HCEC 1CT (cell line): Measurements from ENCODE around the gene RASGEF1C.
"Not testable (repeated sequence)": the region's sequence is repeated elsewhere in the genome, so short reads cannot be mapped to it uniquely, and the experiment has no call there.

ENCODE experiments used
- DNase-seq: peaks from one replicate; pipeline ENCODE4 v3.0.0-alpha.2; 2017

Gene RASGEF1C

DNA sequence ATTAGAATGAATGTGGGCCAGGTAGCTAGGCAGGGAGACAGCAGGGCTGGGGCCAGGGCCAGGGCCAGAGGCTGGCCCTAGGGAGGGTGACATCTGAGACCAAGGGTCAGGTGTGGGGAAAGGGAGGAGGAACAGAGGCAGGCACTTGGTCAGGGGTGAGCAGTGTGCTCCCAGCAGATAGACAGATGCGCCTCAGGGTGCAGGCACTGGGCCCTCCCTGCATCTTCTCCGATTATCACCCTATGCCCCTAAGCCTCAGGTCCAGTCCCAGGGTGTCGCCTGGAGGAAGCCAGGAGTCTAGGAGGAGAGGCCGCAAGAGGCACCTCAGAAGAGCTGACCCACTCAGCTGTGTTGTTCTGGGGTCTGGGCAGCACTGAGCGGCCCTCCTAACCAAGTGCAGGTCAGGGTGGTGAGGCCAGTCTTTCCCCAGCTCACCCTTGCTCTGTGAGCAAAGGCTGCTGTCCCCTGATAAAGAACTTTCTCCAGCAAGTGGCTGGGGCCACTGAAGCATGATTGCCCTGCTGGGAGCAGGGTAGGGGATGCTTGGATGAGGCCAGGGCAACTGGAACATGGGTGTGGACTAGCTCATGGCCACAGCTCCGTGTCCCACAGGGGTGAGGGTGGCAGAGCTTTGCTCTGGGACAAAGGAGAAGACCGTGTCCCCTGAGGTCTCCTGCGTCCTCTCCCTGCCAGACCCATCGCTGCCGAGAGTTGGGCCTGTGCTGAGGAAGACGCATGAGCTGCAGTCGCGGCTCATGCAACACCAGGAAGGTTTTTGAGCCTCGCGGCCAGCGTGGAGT lies 2.1 kb upstream of the RASGEF1C start:
- DNase-seq, result no peak

- DNase-seq, result not testable (repeated sequence)
Measured at GRCh38 chr5:180210077-180210476, 1.1 kb upstream of the RASGEF1C start.

DNA sequence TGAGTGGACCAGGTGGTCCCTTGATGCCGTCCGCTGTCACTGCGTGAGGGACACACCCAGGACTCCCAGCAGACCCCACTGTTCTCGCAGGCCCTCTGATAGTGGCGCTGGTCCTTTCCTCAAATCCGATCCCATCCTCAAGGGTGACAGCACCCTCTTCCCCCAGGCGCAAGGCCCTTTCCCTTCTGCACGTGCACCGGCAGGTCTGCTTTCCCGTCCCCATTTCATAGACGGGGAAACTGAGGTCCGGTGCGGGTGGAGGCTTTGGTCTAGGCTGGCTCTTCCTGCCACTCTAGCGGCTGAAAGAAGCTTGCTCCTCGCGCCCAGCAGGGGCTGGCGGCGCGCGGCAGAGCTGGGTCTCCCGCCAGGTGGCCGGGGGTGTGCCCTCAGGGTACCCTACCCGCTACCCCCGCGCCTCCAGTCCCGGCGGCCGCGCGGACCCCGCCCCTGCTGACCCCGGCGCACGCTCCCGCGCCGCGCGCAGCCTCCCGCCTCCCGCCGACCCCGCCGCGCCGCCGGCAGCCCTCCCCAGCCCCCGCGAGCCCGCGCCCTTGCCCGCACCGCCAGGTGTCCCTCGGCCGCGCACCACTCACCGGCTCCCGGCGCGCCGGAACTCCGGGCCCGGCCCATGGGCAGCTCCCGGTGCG lies 453 bp downstream of the RASGEF1C start:
- DNase-seq, result no peak

GRCh38 chr5:180208038-180208434 lies 975 bp downstream of the RASGEF1C start:
- DNase-seq, result no peak

DNA sequence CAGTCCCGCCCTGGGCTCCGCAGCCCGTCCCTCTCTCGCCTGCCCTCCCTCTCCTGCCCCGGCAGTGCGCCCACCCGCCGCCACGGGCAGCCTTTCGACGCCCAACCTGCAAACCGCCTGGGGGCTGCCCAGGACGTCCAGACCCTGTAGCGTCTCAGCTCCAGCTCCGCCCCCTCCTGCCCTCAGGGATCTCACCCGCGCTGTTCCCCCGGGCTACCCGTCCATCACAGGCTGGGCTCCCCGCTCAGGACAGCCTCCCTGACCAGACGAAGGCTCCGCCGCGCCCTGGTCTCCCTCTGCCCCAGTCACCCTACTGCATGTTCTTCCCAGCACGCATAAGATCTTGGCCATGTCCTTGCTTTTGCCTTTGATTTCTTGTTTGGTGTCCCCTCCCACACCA lies 1.4 kb downstream of the RASGEF1C start:
- DNase-seq, result no peak

DNA sequence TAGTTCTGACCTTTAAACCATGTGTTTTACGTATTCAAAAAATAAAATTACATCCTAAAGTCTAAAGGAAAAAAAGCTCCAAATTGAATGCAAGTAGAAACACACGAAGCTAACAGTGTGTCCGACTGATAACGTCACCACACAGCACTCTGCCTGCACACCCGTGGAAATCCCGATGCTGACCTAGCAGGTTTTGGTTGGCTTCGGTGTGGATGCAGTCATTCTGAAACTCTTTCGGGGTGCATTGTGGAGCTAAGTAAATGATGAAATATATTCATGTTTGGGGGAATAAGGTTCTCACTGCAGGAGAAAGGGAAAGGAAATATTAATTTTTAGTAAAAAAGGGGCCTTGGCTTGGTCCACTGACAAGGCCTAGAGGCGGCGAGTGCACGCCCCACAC lies 2.0 kb downstream of the RASGEF1C start:
- DNase-seq, result no peak

DNA sequence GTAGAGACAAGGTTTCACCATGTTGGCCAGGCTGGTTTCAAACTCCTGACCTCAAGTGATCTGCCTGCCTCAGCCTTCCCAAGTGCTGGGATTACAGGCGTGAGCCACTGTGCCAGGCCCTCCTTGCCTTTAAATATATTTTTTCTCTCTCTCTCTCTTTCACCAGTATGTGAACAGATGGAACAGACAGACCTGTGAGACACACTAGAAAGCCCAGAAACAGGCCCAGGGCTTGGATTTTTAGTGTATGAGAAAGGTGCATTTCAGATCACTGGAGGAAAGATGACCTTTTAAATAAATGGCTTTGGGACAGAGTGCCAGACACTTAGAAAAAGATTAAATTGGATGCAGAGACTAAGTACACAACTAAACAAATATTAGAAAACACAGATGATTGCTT lies 3.1 kb downstream of the RASGEF1C start:
- no peak for DNase-seq

GRCh38 chr5:180204276-180204819 lies 4.7 kb downstream of the RASGEF1C start:
- DNase-seq, result no peak

GRCh38 chr5:180202939-180203573 lies 6.0 kb downstream of the RASGEF1C start:
- no peak for DNase-seq

DNA sequence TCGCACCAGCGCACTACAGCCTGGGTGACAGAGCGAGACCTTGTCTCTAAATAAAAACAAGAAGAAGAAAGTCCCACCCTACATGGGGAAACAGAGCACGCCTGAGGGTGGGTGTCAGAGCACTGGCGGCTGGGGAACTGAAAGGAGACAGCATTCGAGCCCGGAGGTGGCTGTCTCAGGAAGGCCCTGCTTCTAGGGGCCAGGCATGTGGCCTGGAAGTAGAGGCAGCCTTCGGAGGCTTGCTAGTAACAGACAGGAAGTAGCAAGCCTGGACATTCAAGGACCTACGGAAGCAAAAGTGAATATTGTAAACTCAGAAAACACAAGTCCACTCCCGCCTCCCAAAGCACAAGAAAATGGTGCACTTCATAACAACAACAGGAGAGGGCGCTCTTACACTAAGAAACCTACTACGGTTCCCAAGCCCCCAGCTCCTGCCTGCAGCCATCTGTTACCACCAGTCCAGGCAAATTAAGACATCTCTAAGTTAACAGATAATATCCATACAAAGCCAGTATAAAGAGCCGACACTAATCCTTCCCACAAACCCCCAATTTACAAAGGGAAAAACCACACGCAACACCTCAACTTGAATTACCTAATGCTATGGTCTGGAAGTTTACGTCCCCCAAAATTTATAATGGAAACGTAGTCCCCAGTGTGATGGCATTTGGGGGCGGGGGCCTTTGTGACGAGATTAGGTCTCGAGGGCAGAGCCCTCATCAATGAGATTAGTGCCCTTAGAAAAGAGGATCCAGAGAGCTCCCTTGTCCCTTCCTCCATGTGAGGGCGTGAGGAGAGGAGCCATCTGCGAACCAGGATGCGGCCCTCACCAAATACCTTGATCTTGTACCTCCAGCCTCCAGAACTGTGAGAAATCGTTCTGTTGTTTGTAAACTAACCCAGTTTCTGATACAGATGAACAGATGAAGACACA lies 7.7 kb downstream of the RASGEF1C start:
- DNase-seq, result no peak

DNA sequence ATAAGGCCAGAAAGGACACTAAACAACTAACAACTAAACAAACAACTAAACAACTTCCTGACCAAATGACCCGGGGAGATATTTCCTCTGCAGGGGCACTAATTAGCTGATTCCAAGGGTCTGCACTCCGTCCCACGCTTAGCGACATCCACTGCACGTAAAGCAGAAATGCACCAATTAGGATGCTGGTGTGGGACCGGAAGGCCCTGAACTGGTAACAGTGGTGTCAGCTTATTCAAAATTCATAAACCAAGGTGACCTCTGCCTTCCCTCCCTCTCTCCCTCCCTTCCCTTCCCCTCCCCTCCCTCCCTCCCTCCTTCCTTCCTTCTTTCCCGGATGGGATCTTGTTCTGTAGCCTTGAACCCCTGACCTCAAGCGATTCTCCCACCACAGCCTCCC lies 9.6 kb downstream of the RASGEF1C start:
- DNase-seq, result no peak

DNA sequence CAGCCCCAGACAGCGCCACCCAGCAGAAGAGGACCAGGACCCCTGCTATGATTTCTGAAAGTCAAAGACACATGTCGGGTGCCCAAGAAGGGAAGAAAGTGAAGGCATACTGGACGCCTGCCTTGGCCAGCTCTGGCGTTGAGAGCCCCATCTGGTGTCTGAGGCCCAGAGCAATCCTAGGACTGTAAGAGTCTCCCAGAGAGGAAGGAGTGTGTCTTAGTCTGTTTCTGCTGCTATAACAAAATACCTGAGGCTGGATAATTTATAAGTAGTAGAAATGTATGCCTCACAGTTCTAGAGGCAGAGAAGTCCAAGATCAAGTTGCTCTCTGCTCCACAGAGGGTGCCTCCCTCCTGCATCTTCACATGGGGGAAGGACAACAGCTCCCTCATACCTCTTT lies 10.8 kb downstream of the RASGEF1C start:
- DNase-seq, result no peak

- no peak for DNase-seq
Measured at GRCh38 chr5:180197016-180197702, 11.9 kb downstream of the RASGEF1C start.

GRCh38 chr5:180194410-180195345 lies 14.3 kb downstream of the RASGEF1C start:
- DNase-seq, result no peak

- DNase-seq, result no peak
Measured at GRCh38 chr5:180193749-180194375, 15.1 kb downstream of the RASGEF1C start.

DNA sequence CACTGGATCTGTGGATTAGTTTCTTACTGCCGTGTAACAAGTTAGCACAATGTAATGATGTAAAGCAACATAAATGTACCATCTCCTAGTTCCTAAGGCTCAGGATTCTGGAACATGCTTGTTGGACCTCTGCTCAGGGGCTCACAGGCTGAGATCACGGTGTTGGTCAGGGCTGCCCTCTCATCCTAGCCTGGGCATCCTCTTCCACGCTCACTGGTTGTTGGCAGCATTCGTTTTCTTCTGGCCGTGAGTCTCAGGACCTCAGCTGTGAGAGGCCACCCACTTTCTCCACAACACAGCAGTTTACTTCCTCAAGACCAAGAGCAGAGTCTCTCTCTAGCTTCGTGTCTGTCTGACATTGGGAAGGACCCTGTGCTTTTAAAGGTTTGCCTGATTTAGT lies 17.3 kb downstream of the RASGEF1C start:
- DNase-seq, result no peak

- no peak for DNase-seq
Measured at GRCh38 chr5:180187767-180188166, 21.2 kb downstream of the RASGEF1C start.

GRCh38 chr5:180180846-180181245 lies 28.2 kb downstream of the RASGEF1C start:
- no peak for DNase-seq

DNA sequence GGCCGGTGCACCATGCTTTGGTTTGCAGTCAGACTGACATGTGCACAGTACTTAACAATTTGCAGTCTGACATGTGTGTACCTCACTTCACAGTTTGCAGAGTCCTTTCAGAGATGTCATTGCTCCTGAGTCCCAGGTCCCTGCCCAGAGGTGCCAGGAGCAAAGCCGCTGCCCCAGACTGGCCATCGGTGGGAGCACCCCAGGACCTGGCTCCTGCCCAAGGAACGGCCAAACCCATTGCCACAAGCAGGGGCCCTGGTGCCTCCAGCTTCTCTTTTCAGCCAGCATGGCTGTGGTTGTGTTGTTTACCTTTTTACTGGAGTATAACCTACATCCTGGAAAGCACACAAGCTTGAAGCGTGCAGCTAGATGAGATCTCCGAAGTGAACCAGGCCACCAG lies 28.6 kb downstream of the RASGEF1C start:
- DNase-seq, result no peak
